DOHH2 (cell line): ENCODE data around the gene CCT6A.
"Not testable (repeated sequence)": the region's sequence is repeated elsewhere in the genome, so short reads cannot be mapped to it uniquely, and the experiment has no call there.

Experiments
- H3F3A ChIP-seq: fragments of 200-600 bp; sonication (generic), shearing (Covaris generic); 2 replicates; pipeline ENCODE4 v1.6.0; 2016; ENCODE audit warnings: antibody characterized with exemption, mild to moderate bottlenecking; ENCODE audit not compliant: control insufficient read depth, insufficient read depth
- H3K27ac ChIP-seq: fragments of 200-600 bp; sonication (generic); 2 replicates; pipeline ENCODE4 v1.5.1; 2014; ENCODE audit warnings: low read depth, mild to moderate bottlenecking, low read length, moderate library complexity
- H3K27me3 ChIP-seq: fragments of 200-600 bp; sonication (generic); 2 replicates; pipeline ENCODE4 v1.6.1; 2014; ENCODE audit warnings: mild to moderate bottlenecking, low read length, mixed read lengths; ENCODE audit not compliant: control insufficient read depth
- H3K36me3 ChIP-seq: fragments of 200-600 bp; sonication (generic); 2 replicates; pipeline ENCODE4 v1.6.1; 2014; ENCODE audit warnings: mild to moderate bottlenecking, low read length, moderate library complexity, mixed read lengths; ENCODE audit not compliant: control insufficient read depth
- H3K4me1 ChIP-seq: fragments of 200-600 bp; sonication (generic); 2 replicates; pipeline ENCODE4 v1.6.1; 2014; ENCODE audit warnings: mild to moderate bottlenecking, low read length, mixed read lengths; ENCODE audit not compliant: control insufficient read depth
- H3K4me2 ChIP-seq: fragments of 200-600 bp; sonication (generic); 2 replicates; pipeline ENCODE4 v1.6.0; 2014; ENCODE audit warnings: mild to moderate bottlenecking, low read length, moderate library complexity
- H3K4me3 ChIP-seq: fragments of 200-600 bp; sonication (generic); 2 replicates; pipeline ENCODE4 v1.5.1; 2014; ENCODE audit warnings: mild to moderate bottlenecking, low read length, mixed read lengths
- H3K79me2 ChIP-seq: fragments of 200-600 bp; sonication (generic); 2 replicates; pipeline ENCODE4 v1.6.1; 2014; ENCODE audit warnings: mild to moderate bottlenecking, low read length, mixed read lengths; ENCODE audit not compliant: control insufficient read depth
- H3K9me2 ChIP-seq: fragments of 200-600 bp; sonication (generic); replicated peaks from 2 replicates; pipeline ENCODE4 v1.6.1; 2014; ENCODE audit warnings: mild to moderate bottlenecking, low read length, mixed read lengths; ENCODE audit not compliant: control insufficient read depth
- H3K9me3 ChIP-seq: fragments of 200-600 bp; sonication (generic); 2 replicates; pipeline ENCODE4 v1.6.1; 2014; ENCODE audit warnings: antibody characterized with exemption, low read length, mixed read lengths; ENCODE audit not compliant: control insufficient read depth, insufficient read depth
- H4K20me1 ChIP-seq: fragments of 200-600 bp; sonication (generic); 2 replicates; pipeline ENCODE4 v1.6.0; 2014; ENCODE audit warnings: low read depth, mild to moderate bottlenecking, antibody characterized with exemption, low read length, moderate library complexity; ENCODE audit not compliant: control insufficient read depth, insufficient read depth
- CTCF ChIP-seq: fragments of 200-600 bp; sonication (generic); IDR thresholded peaks from one replicate; pipeline ENCODE4 v1.5.1; 2014; ENCODE audit warnings: antibody characterized with exemption, mild to moderate bottlenecking, low read depth, low read length; ENCODE audit not compliant: poor library complexity, severe bottlenecking
- EZH2phosphoT487 ChIP-seq: fragments of 200-600 bp; sonication (generic); IDR thresholded peaks from 2 replicates; pipeline ENCODE4 v1.6.1; 2017; ENCODE audit warnings: borderline replicate concordance, mild to moderate bottlenecking, antibody characterized with exemption, low read length, moderate library complexity, mixed read lengths

The CCT6A gene

GRCh38 chr7:56063882-56064625, 12.5 kb downstream of the CCT6A start, which contains the start of gene SUMF2:
Gene SUMF2, plus strand, starts transcription at chr7:56064286. Its CDS starts 26 bp downstream, at chr7:56064312.
- H3K27ac ChIP-seq: peak within 1 kb of the TSS; percentile 76
- no peak for TF ChIP-seq EZH2phosphoT487
- TF ChIP-seq CTCF: peak; percentile 45
- H4K20me1 ChIP-seq: no peaks in the 10 kb centered on the region
- H3K79me2 ChIP-seq: peaks cover 49% of the 10 kb centered on the region
- peaks cover 70% of the 10 kb centered on the region for H3K36me3 ChIP-seq
- H3K4me2 ChIP-seq: peak within 1 kb of the TSS; percentile 65
- H3K9me3 ChIP-seq: no peaks in the 10 kb centered on the region
- no peaks in the 10 kb centered on the region for H3K9me2 ChIP-seq
- no peaks in the 10 kb centered on the region for H3K27me3 ChIP-seq
- peaks cover 47% of the 10 kb centered on the region for H3K4me1 ChIP-seq
- H3K4me3 ChIP-seq: peak within 1 kb of the TSS; percentile 90
- H3F3A ChIP-seq: peaks cover 52% of the 10 kb centered on the region

- peaks cover 33% of the 10 kb centered on the region for H3K79me2 ChIP-seq
- not testable (repeated sequence) for H3K9me2 ChIP-seq, H3K4me2 ChIP-seq, H3K27ac ChIP-seq, H3K27me3 ChIP-seq, H3K9me3 ChIP-seq, H4K20me1 ChIP-seq, H3K4me3 ChIP-seq
- H3K36me3 ChIP-seq: peaks cover 64% of the 10 kb centered on the region
- H3F3A ChIP-seq: peaks cover 29% of the 10 kb centered on the region
- H3K4me1 ChIP-seq: peaks cover 27% of the 10 kb centered on the region
Observed at GRCh38 chr7:56066376-56066775, 14.8 kb downstream of the CCT6A start.

- Histone ChIP-seq H3K27ac (no peak overlapping the region), H3K36me3 (peaks cover 57% of the 10 kb centered on the region), H3F3A (peaks cover 9% of the 10 kb centered on the region), H3K9me2 (no peaks in the 10 kb centered on the region), H3K9me3 (no peaks in the 10 kb centered on the region), H3K4me2 (peak overlapping the region; percentile 3; the same call in 1 of the 2 replicates), H3K27me3 (no peaks in the 10 kb centered on the region), H3K4me1 (peaks cover 4% of the 10 kb centered on the region), H3K4me3 (no peak overlapping the region), H3K79me2 (no peaks in the 10 kb centered on the region), H4K20me1 (no peaks in the 10 kb centered on the region)
- TF ChIP-seq EZH2phosphoT487 (no peak), CTCF (peak; percentile 98)
Observed at GRCh38 chr7:56074371-56074791, 22.8 kb downstream of the CCT6A start.

GRCh38 chr7:56077681-56078080, 26.1 kb downstream of the CCT6A start:
- Histone ChIP-seq H3K9me3 (no peaks in the 10 kb centered on the region), H3K4me1 (peaks cover 4% of the 10 kb centered on the region), H3K9me2 (no peaks in the 10 kb centered on the region), H3K27me3 (no peaks in the 10 kb centered on the region), H3K4me3 (no peak overlapping the region), H3K27ac (no peak overlapping the region), H4K20me1 (no peaks in the 10 kb centered on the region), H3K4me2 (no peak overlapping the region), H3K79me2 (no peaks in the 10 kb centered on the region), H3K36me3 (peaks cover 54% of the 10 kb centered on the region), H3F3A (peaks cover 9% of the 10 kb centered on the region)
- TF ChIP-seq EZH2phosphoT487 (no peak), CTCF (no peak)
